WTC11 (cell line): ENCODE data around the gene RNASET2.

Experiments used
- CREB1 ChIP-seq: sonication (generic); formaldehyde crosslinking; IDR thresholded peaks from 2 replicates; pipeline ENCODE4 v1.8.0; 2023; ENCODE audit warnings: mild to moderate bottlenecking, missing genetic modification reagents
- CREM ChIP-seq: sonication (generic); formaldehyde crosslinking; IDR thresholded peaks from 2 replicates; pipeline ENCODE4 v1.8.1; 2022; ENCODE audit warnings: mild to moderate bottlenecking, missing genetic modification reagents, moderate library complexity
- CTCF ChIP-seq: fragments of 200-600 bp; IDR thresholded peaks from 2 replicates; pipeline ENCODE4 v1.8.0; 2022; ENCODE audit warnings: antibody characterized with exemption
- ESRRA ChIP-seq: sonication (generic); formaldehyde crosslinking; IDR thresholded peaks from 2 replicates; pipeline ENCODE4 v1.8.1; 2022; ENCODE audit warnings: mild to moderate bottlenecking, missing genetic modification reagents, borderline replicate concordance
- NR1H2 ChIP-seq: sonication (generic); formaldehyde crosslinking; IDR thresholded peaks from 2 replicates; pipeline ENCODE4 v1.9.0; 2021; ENCODE audit warnings: mild to moderate bottlenecking, moderate library complexity, missing genetic modification reagents
- NR2C2 ChIP-seq: sonication (generic); formaldehyde crosslinking; IDR thresholded peaks from 2 replicates; pipeline ENCODE4 v1.8.0; 2022; ENCODE audit warnings: mild to moderate bottlenecking, missing genetic modification reagents
- SMAD3 ChIP-seq: sonication (generic); formaldehyde crosslinking; IDR thresholded peaks from 2 replicates; pipeline ENCODE4 v1.8.0; 2022; ENCODE audit warnings: missing genetic modification reagents, mild to moderate bottlenecking, borderline replicate concordance
- SP1 ChIP-seq: sonication (generic); formaldehyde crosslinking; conservative IDR thresholded peaks from 2 replicates; pipeline ENCODE4 v1.8.1; 2022; ENCODE audit warnings: missing genetic modification reagents
- TEAD1 ChIP-seq: sonication (generic); formaldehyde crosslinking; IDR thresholded peaks from 2 replicates; pipeline ENCODE4 v1.8.0; 2022; ENCODE audit warnings: mild to moderate bottlenecking, missing genetic modification reagents
- TF ChIP-seq, protein P1 (sequence below): sonication (generic); formaldehyde crosslinking; IDR thresholded peaks from 2 replicates; pipeline ENCODE4 v1.8.0; 2022; ENCODE audit warnings: mild to moderate bottlenecking, missing genetic modification reagents
- TF ChIP-seq, protein P2 (sequence below): sonication (generic); formaldehyde crosslinking; IDR thresholded peaks from 2 replicates; pipeline ENCODE4 v1.8.0; 2022; ENCODE audit warnings: missing genetic modification reagents

- TF ChIP-seq CREM (CRISPR knock-in tag) (no peak), CTCF (no peak), SMAD3 (CRISPR knock-in tag) (no peak), NR2C2 (no peak), CREB1 (CRISPR knock-in tag) (no peak), TEAD1 (no peak), ESRRA (CRISPR knock-in tag) (no peak), NR1H2 (CRISPR knock-in tag) (no peak), SP1 (CRISPR knock-in tag) (no peak)
- TF ChIP-seq, protein P1, sequence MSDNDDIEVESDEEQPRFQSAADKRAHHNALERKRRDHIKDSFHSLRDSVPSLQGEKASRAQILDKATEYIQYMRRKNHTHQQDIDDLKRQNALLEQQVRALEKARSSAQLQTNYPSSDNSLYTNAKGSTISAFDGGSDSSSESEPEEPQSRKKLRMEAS (CRISPR knock-in tag) = no peak
- TF ChIP-seq, protein P2, sequence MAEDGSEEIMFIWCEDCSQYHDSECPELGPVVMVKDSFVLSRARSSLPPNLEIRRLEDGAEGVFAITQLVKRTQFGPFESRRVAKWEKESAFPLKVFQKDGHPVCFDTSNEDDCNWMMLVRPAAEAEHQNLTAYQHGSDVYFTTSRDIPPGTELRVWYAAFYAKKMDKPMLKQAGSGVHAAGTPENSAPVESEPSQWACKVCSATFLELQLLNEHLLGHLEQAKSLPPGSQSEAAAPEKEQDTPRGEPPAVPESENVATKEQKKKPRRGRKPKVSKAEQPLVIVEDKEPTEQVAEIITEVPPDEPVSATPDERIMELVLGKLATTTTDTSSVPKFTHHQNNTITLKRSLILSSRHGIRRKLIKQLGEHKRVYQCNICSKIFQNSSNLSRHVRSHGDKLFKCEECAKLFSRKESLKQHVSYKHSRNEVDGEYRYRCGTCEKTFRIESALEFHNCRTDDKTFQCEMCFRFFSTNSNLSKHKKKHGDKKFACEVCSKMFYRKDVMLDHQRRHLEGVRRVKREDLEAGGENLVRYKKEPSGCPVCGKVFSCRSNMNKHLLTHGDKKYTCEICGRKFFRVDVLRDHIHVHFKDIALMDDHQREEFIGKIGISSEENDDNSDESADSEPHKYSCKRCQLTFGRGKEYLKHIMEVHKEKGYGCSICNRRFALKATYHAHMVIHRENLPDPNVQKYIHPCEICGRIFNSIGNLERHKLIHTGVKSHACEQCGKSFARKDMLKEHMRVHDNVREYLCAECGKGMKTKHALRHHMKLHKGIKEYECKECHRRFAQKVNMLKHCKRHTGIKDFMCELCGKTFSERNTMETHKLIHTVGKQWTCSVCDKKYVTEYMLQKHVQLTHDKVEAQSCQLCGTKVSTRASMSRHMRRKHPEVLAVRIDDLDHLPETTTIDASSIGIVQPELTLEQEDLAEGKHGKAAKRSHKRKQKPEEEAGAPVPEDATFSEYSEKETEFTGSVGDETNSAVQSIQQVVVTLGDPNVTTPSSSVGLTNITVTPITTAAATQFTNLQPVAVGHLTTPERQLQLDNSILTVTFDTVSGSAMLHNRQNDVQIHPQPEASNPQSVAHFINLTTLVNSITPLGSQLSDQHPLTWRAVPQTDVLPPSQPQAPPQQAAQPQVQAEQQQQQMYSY = no peak
Measured at GRCh38 chr6:166940643-166941068, 15.7 kb downstream of the RNASET2 start.
